Measurements from ENCODE around the gene CCNY. TPM values are rescaled to one million over a fixed set of nuclear protein-coding genes. Genes with fewer than 3 reads are reported as not detected.

CCNY gene
- polyA plus RNA-seq, 2 of the 4 experiments (the other 2 are of a cell fraction): 28.1 to 55.5 TPM

DNA sequence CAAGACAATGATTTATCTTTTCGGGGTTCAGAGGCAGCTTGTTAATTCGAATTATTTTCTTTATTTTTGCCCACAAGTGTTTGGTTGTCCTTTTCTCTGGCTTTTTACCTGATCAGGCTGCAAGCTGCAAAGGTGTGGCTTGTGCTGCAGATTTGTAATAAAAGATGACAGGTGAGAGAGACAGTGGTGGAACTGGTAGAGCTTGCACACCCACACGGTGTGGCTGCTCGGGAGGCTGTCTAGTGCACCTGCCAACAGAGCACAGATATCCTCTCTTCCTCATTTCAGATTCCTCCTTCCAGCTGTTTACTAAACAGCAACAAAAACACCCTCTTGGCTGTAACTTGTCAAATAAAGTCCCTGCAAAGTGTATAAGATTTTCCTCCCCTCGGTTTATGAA is 278.0 kb downstream of the CCNY start (continued):
- TF ChIP-seq TP53 (CRISPR knock-in tag; IDR thresholded peaks at IDR 0.05) (no peak), RAD21 (conservative IDR thresholded peaks at IDR 0.05 in 1 of 2, IDR thresholded peaks at IDR 0.05 in 1 of 2) (no peak), HOXB13 (CRISPR knock-in tag; IDR thresholded peaks at IDR 0.05; ENCODE audit: low read depth) (no peak), MAFK (IDR thresholded peaks at IDR 0.05; ENCODE audit: partially characterized antibody) (no peak), POLR2AphosphoS2 (conservative IDR thresholded peaks at IDR 0.05; ENCODE audit: low read length) (no peak)
- TF ChIP-seq, protein P1, sequence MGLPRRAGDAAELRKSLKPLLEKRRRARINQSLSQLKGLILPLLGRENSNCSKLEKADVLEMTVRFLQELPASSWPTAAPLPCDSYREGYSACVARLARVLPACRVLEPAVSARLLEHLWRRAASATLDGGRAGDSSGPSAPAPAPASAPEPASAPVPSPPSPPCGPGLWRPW (IDR thresholded peaks at IDR 0.05): no peak

Other genes with a start within 250 kb of the CCNY start
- 26.6 and 35.1 TPM in 2 replicates for gene CUL2, start 246.2 kb upstream of the CCNY start, polyA plus RNA-seq (2011; rRNA removed)
- gene CUL2, start 246.2 kb upstream of the CCNY start, polyA plus RNA-seq (2017; fragmentation: RNase III; extraction: RNeasy Plus Mini Kit Qiagen cat#74134 plus additional on column Dnase treatment): 26.8 to 28.8 TPM (median 27.8 TPM) in 3 replicates
- 94.5 and 112 TPM in 2 replicates for gene CREM, start 209.7 kb upstream of the CCNY start, polyA plus RNA-seq (2011; rRNA removed)
- 47.2 to 56.6 TPM (median 53.3 TPM) in 3 replicates for gene CREM, start 209.7 kb upstream of the CCNY start, polyA plus RNA-seq (2017; fragmentation: RNase III; extraction: RNeasy Plus Mini Kit Qiagen cat#74134 plus additional on column Dnase treatment)